ENCODE data around the gene R3HDML.

DNA sequence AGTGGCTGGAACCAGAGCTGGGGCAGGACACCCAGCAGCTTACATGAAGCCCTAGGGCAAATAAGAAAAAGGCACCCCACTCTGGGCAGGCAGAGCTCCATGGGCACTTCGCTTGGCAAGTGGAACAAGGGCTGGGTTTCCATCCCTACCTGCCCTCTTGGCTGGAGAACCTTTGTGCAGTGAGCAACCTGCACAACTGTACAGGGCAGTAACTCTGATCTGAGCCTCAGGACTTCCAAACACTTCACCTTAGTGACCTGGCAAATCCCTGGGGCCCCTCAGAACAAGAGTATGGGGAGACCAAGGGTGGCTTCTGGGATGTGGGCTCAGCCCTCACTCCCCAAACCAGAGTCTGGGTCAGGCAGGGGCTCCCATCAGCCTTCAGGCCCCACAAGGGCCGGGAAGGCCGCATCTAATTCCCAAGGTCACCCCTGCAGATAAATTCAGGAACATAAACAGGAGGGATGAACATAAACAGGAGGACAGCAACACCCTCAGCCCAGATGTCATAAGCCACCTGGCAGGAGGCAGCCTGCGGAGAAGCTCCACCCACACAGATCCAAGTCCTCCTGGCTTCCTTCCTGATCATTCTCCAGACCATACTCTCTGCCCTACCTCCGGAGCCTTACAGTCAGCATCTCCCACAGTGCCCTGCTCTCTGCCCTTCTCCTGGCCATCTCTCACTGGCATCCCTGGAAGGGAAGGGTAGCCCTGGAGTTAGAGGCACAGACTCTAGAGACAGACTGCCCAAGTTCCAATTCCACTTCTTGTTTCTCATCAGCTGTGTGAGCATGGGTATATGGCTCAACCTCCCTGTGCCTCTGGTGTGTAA, 56.1 kb downstream of the R3HDML start:
- TF ChIP-seq, protein P1, sequence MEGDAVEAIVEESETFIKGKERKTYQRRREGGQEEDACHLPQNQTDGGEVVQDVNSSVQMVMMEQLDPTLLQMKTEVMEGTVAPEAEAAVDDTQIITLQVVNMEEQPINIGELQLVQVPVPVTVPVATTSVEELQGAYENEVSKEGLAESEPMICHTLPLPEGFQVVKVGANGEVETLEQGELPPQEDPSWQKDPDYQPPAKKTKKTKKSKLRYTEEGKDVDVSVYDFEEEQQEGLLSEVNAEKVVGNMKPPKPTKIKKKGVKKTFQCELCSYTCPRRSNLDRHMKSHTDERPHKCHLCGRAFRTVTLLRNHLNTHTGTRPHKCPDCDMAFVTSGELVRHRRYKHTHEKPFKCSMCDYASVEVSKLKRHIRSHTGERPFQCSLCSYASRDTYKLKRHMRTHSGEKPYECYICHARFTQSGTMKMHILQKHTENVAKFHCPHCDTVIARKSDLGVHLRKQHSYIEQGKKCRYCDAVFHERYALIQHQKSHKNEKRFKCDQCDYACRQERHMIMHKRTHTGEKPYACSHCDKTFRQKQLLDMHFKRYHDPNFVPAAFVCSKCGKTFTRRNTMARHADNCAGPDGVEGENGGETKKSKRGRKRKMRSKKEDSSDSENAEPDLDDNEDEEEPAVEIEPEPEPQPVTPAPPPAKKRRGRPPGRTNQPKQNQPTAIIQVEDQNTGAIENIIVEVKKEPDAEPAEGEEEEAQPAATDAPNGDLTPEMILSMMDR (IDR thresholded peaks at IDR 0.05; ENCODE audit: borderline replicate concordance, extremely low read depth, low read length, poor library complexity, severe bottlenecking), result no peak
- no peak for TF ChIP-seq EZH2 (IDR thresholded peaks at IDR 0.05; ENCODE audit: borderline replicate concordance, low read depth, low read length, severe bottlenecking)

All from DND-41 (cell line).